Keratinocyte (primary cell): ENCODE data around the gene LRRC17. TPM values are rescaled to one million over a fixed set of nuclear protein-coding genes. Genes with fewer than 3 reads are reported as not detected.

Source experiments
- DNase-seq: peaks from one replicate; pipeline ENCODE4 v3.0.0-alpha.2; 2011; ENCODE audit warnings: low read depth, missing footprints, low spot score
- FAIRE-seq: peaks from 2 replicates; lab custom pipeline; 2011; peaks lifted over from hg19 to GRCh38; lab: Jason Lieb, UNC
- H2AFZ ChIP-seq: 2 replicates; pipeline ENCODE4 v1.6.0; 2012; ENCODE audit warnings: low read length, control low read depth, inconsistent platforms; ENCODE audit not compliant: control insufficient read depth
- H3K27ac ChIP-seq: 2 replicates; pipeline ENCODE4 v1.5.1; 2011; ENCODE audit warnings: low read length; ENCODE audit not compliant: control insufficient read depth, insufficient read depth
- H3K27me3 ChIP-seq: 3 replicates; pipeline ENCODE4 v1.6.0; 2011; ENCODE audit warnings: low read length; ENCODE audit not compliant: control insufficient read depth, insufficient read depth; ENCODE audit errors: extremely low read depth
- H3K36me3 ChIP-seq, 2 experiments: 2 replicates in 1 of 2; 3 replicates in 1 of 2; pipeline ENCODE4 v1.5.1; 2011; ENCODE audit warnings: low read length in 2 of 2, mild to moderate bottlenecking in 1 of 2; ENCODE audit not compliant: control insufficient read depth in 2 of 2, insufficient read depth in 2 of 2; ENCODE audit errors: extremely low read depth in 1 of 2
- H3K4me1 ChIP-seq: 3 replicates; pipeline ENCODE4 v1.5.1; 2011; ENCODE audit warnings: low read length; ENCODE audit not compliant: control insufficient read depth, insufficient read depth; ENCODE audit errors: extremely low read depth
- H3K4me2 ChIP-seq: 3 replicates; pipeline ENCODE4 v1.6.0; 2011; ENCODE audit warnings: low read depth, low read length; ENCODE audit not compliant: control insufficient read depth, insufficient read depth; ENCODE audit errors: extremely low read depth
- H3K4me3 ChIP-seq, 3 experiments: fragments of 200-600 bp in 1 of 3; sonication (generic) in 1 of 3; 2 replicates in 2 of 3; 3 replicates in 1 of 3; pipeline ENCODE4 v1.5.1; 2011 to 2016; ENCODE audit warnings: low read length in 3 of 3, mild to moderate bottlenecking in 3 of 3, control low read depth in 2 of 3, inconsistent platforms in 1 of 3, low read depth in 1 of 3, mixed read lengths in 1 of 3, mixed run types in 1 of 3, moderate library complexity in 1 of 3; ENCODE audit not compliant: control insufficient read depth in 2 of 3, insufficient read depth in 2 of 3; ENCODE audit errors: extremely low read depth in 1 of 3
- H3K79me2 ChIP-seq: 2 replicates; pipeline ENCODE4 v1.6.0; 2012; ENCODE audit warnings: low read length; ENCODE audit not compliant: control insufficient read depth, insufficient read depth
- H3K9ac ChIP-seq: 3 replicates; pipeline ENCODE4 v1.6.0; 2011; ENCODE audit warnings: low read length; ENCODE audit not compliant: control insufficient read depth, insufficient read depth; ENCODE audit errors: extremely low read depth
- H3K9me1 ChIP-seq: 3 replicates; pipeline ENCODE4 v1.6.0; 2011; ENCODE audit warnings: low read length; ENCODE audit not compliant: control insufficient read depth, insufficient read depth; ENCODE audit errors: extremely low read depth
- H3K9me3 ChIP-seq: 2 replicates; pipeline ENCODE4 v1.5.1; 2012; ENCODE audit warnings: low read depth, low read length; ENCODE audit not compliant: control insufficient read depth
- H4K20me1 ChIP-seq: 3 replicates; pipeline ENCODE4 v1.6.0; 2011; ENCODE audit warnings: low read length; ENCODE audit not compliant: control insufficient read depth, insufficient read depth; ENCODE audit errors: extremely low read depth
- EZH2 ChIP-seq: IDR thresholded peaks from one replicate; pipeline ENCODE4 v1.6.1; 2012; ENCODE audit warnings: inconsistent platforms, mild to moderate bottlenecking, low read length, moderate library complexity
- dilution Hi-C: fragments of 300-500 bp; cut with MboI; formaldehyde crosslinking; loops from one replicate; pipeline ENCODE4 v1.7.0; 2020; ENCODE audit warnings: low sequenced_read_pairs; ENCODE audit not compliant: extremely low pct_ligation_motif_present
- polyA plus RNA-seq, 5 experiments: library from polyadenylated mRNA; depleted of rRNA in 3 of 5; stranded (reverse) in 3 of 5; stranded (forward) in 1 of 5; unstranded in 1 of 5; fragments of >200 nt; gene quantifications; 1 replicate in 1 of 5; 2 replicates in 3 of 5; 3 replicates in 1 of 5; pipeline versions ENCODE4 v1.2.1 to v1.2.3, GENCODE V29; 2011 to 2012; ENCODE audit warnings: missing spikeins in 2 of 5, low read depth in 1 of 5, low replicate concordance in 1 of 5
- TF ChIP-seq, protein P1 (sequence below), 3 experiments: IDR thresholded peaks in 1 of 3; conservative IDR thresholded peaks in 1 of 3; optimal IDR thresholded peaks in 1 of 3; 2 replicates in 2 of 3; 3 replicates in 1 of 3; pipeline versions ENCODE3 to v1.5.1; 2011; ENCODE audit warnings: low read length in 3 of 3, mild to moderate bottlenecking in 3 of 3, moderate library complexity in 2 of 3, control low read depth in 1 of 3, inconsistent platforms in 1 of 3; ENCODE audit not compliant: insufficient read depth in 2 of 3; ENCODE audit errors: extremely low read depth in 1 of 3

LRRC17 gene
- polyA plus RNA-seq, 1 donor (not counting 4 experiments of a cell fraction or from before 2014, with no cell fraction given): 0.20 TPM

DNA sequence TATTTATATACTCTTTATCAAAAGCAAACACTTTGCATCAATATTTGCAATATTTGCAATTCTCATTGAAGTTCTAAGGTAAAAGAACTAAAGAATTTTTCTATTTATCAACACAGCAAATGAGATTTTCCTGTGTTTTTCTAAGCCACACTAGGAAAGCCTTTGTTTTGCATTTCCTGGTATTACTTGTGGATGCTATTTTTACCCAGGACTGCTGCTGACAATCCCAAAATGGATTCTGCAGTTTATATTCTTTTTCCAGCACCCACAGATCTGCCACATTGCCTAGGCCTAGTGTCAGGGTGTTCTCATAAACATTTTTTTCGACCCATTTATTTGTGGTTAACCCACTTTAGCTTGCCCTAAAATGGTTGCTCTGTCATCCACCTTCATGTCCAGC lies 25.9 kb downstream of the LRRC17 start:
- no peaks in the 10 kb centered on the region for H4K20me1 ChIP-seq
- dilution Hi-C loops: no loop called here
- no peaks in the 10 kb centered on the region for H3K4me1 ChIP-seq
- DNase-seq (no peak), FAIRE-seq (no peak)
- H3K4me2 ChIP-seq: no peak overlapping the region
- TF ChIP-seq, protein P1, sequence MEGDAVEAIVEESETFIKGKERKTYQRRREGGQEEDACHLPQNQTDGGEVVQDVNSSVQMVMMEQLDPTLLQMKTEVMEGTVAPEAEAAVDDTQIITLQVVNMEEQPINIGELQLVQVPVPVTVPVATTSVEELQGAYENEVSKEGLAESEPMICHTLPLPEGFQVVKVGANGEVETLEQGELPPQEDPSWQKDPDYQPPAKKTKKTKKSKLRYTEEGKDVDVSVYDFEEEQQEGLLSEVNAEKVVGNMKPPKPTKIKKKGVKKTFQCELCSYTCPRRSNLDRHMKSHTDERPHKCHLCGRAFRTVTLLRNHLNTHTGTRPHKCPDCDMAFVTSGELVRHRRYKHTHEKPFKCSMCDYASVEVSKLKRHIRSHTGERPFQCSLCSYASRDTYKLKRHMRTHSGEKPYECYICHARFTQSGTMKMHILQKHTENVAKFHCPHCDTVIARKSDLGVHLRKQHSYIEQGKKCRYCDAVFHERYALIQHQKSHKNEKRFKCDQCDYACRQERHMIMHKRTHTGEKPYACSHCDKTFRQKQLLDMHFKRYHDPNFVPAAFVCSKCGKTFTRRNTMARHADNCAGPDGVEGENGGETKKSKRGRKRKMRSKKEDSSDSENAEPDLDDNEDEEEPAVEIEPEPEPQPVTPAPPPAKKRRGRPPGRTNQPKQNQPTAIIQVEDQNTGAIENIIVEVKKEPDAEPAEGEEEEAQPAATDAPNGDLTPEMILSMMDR (optimal IDR thresholded peaks at IDR 0.05 in 1 of 3, IDR thresholded peaks at IDR 0.05 in 1 of 3, conservative IDR thresholded peaks at IDR 0.05 in 1 of 3; ENCODE audit: extremely low read depth in 1 of 3, insufficient read depth in 2 of 3, low read length in 3 of 3): no peak
- TF ChIP-seq EZH2: no peak
- no peak overlapping the region for H3K9ac ChIP-seq
- H3K9me3 ChIP-seq: no peaks in the 10 kb centered on the region
- no peaks in the 10 kb centered on the region for H3K27me3 ChIP-seq
- H3K27ac ChIP-seq: no peak overlapping the region
- no peaks in the 10 kb centered on the region for H3K9me1 ChIP-seq
- H3K36me3 ChIP-seq: no peaks in the 10 kb centered on the region
- H2AFZ ChIP-seq: no peak overlapping the region
- H3K4me3 ChIP-seq: no peak overlapping the region
- no peaks in the 10 kb centered on the region for H3K79me2 ChIP-seq

DNA sequence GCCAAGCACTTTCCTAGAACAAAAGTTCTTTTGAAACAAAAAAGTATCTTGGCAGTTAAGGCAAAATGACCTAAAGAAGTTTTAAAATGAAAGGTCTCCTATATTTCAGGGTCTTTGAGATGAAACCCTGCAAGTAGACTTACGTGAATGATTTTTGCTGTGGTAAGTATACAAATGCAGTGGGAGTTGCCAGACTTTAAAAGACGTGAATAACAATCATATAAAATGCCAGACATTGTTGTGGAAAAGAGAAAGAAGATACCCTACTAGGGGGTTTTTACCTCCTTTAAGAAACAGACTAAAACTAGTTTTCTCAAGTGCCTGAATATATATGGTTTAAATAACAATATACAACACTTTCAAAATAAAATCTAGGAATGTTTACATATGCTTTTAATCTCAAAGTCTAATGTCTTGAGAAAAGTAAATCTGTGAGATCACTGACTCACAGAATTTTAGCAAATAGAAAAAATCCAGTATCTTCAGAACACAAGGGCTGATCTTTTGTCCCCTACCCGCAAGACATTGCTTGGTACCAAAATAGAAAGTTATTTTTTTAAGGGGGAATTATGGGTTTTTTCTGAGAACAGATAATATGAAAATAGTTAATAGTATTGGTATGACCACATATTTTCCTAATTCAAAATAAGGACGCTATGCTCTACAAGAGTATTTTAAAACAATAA lies 29.5 kb downstream of the LRRC17 start:
- dilution Hi-C loops: no loop called here
- no peaks in the 10 kb centered on the region for H3K4me1 ChIP-seq
- no peak overlapping the region for H3K4me3 ChIP-seq
- H3K27ac ChIP-seq: no peak overlapping the region
- H3K9me1 ChIP-seq: no peaks in the 10 kb centered on the region
- H3K27me3 ChIP-seq: no peaks in the 10 kb centered on the region
- DNase-seq (no peak), FAIRE-seq (no peak)
- H3K9me3 ChIP-seq: no peaks in the 10 kb centered on the region
- H3K36me3 ChIP-seq: no peaks in the 10 kb centered on the region
- no peak for TF ChIP-seq EZH2
- TF ChIP-seq, protein P1 (optimal IDR thresholded peaks at IDR 0.05 in 1 of 3, IDR thresholded peaks at IDR 0.05 in 1 of 3, conservative IDR thresholded peaks at IDR 0.05 in 1 of 3; ENCODE audit: extremely low read depth in 1 of 3, insufficient read depth in 2 of 3, low read length in 3 of 3): no peak
- no peak overlapping the region for H3K4me2 ChIP-seq
- H2AFZ ChIP-seq: no peak overlapping the region
- no peaks in the 10 kb centered on the region for H4K20me1 ChIP-seq
- H3K9ac ChIP-seq: no peak overlapping the region
- H3K79me2 ChIP-seq: no peaks in the 10 kb centered on the region
